ENCODE measurements around the gene FUT1.

FUT1 gene

GRCh38 chr19:48698046-48698445 lies 54.4 kb downstream of the FUT1 start:
- Histone ChIP-seq H3K27me3 (ENCODE audit: insufficient read depth, low read length, poor library complexity, severe bottlenecking) (no peaks in the 10 kb centered on the region), H3K36me3 (ENCODE audit: insufficient read depth, low read length) (no peaks in the 10 kb centered on the region), H3F3A (ENCODE audit: low read depth) (no peaks in the 10 kb centered on the region), H2AFZ (ENCODE audit: low read length) (no peak overlapping the region), H3K9me2 (replicated peaks; ENCODE audit: low read depth, low read length) (no peaks in the 10 kb centered on the region), H3K4me2 (ENCODE audit: low read depth, low read length, poor library complexity, severe bottlenecking) (no peak overlapping the region), H4K20me1 (ENCODE audit: insufficient read depth, low read length, poor library complexity, severe bottlenecking) (no peaks in the 10 kb centered on the region), H3K4me3 (ENCODE audit: low read length, poor library complexity, severe bottlenecking) (no peak overlapping the region), H3K9me3 (ENCODE audit: insufficient read depth, low read depth, low read length) (no peaks in the 10 kb centered on the region), H3K79me2 (ENCODE audit: insufficient read depth, low read length) (no peaks in the 10 kb centered on the region), H3K4me1 (ENCODE audit: insufficient read depth, low read length, poor library complexity, severe bottlenecking) (no peaks in the 10 kb centered on the region), H3K9ac (ENCODE audit: low read depth, low read length, poor library complexity, severe bottlenecking) (no peak overlapping the region)
- TF ChIP-seq EZH2phosphoT487 (IDR thresholded peaks at IDR 0.05; ENCODE audit: borderline replicate concordance) (no peak), CTCF (conservative IDR thresholded peaks at IDR 0.05; ENCODE audit: low read length) (no peak)

All from Loucy (cell line).